Mammary epithelial cell (primary cell): ENCODE data around the gene PDSS1.

ENCODE experiments used
- CTCF ChIP-seq, 2 donors: IDR thresholded peaks in 1 of 2; conservative IDR thresholded peaks in 1 of 2; 2 replicates each; pipeline ENCODE4 v1.5.1; 2011 to 2012; ENCODE audit warnings: inconsistent platforms in 2 of 2, low read length in 2 of 2, mild to moderate bottlenecking in 2 of 2, control low read depth in 1 of 2, low read depth in 1 of 2; ENCODE audit not compliant: insufficient read depth in 1 of 2; ENCODE audit errors: extremely low read depth in 1 of 2
- EZH2 ChIP-seq: IDR thresholded peaks from 2 replicates; pipeline ENCODE4 v1.6.1; 2012; ENCODE audit warnings: low read length, inconsistent platforms, borderline replicate concordance

- TF ChIP-seq CTCF (conservative IDR thresholded peaks at IDR 0.05 in 1 of 2, IDR thresholded peaks at IDR 0.05 in 1 of 2; ENCODE audit: extremely low read depth in 1 of 2, insufficient read depth in 1 of 2, low read depth in 1 of 2, low read length in 2 of 2) (no peak), EZH2 (no peak)
Measured at GRCh38 chr10:26700884-26701630, 3.6 kb downstream of the PDSS1 start.
